RCC 7860 (cell line): ENCODE measurements around the gene FNBP1L.

Experiments
- DNase-seq: peaks from one replicate; pipeline ENCODE4 v3.0.0-alpha.2; 2015; ENCODE audit warnings: low spot score
- FAIRE-seq: peaks from 2 replicates; lab custom pipeline; 2012; peaks lifted over from hg19 to GRCh38; lab: Jason Lieb, UNC

Gene FNBP1L

GRCh38 chr1:93565496-93566206, 117.7 kb downstream of the FNBP1L start:
- FAIRE-seq (no peak), DNase-seq (no peak)

- FAIRE-seq (no peak), DNase-seq (no peak)
These were observed 118.3 kb downstream of the FNBP1L start for GRCh38 chr1:93566227-93566626.

- DNase-seq (peak; percentile 51), FAIRE-seq (no peak)
These were observed 119.5 kb downstream of the FNBP1L start for GRCh38 chr1:93567255-93567918.

- FAIRE-seq (no peak), DNase-seq (no peak)
These were observed 121.6 kb downstream of the FNBP1L start for GRCh38 chr1:93569489-93569888.

GRCh38 chr1:93571623-93572310, 123.8 kb downstream of the FNBP1L start:
- FAIRE-seq (no peak), DNase-seq (no peak)

- FAIRE-seq (no peak), DNase-seq (no peak)
These were observed 126.1 kb downstream of the FNBP1L start for GRCh38 chr1:93573940-93574469.

GRCh38 chr1:93574511-93574910, 126.6 kb downstream of the FNBP1L start:
- FAIRE-seq (no peak), DNase-seq (no peak)

GRCh38 chr1:93574991-93575390, 127.1 kb downstream of the FNBP1L start:
- FAIRE-seq (no peak), DNase-seq (no peak)

- DNase-seq = no peak
- FAIRE-seq = no peak
These were observed 127.8 kb downstream of the FNBP1L start for GRCh38 chr1:93575621-93576284.

- FAIRE-seq (no peak), DNase-seq (no peak)
These were observed 128.4 kb downstream of the FNBP1L start for GRCh38 chr1:93576346-93576745.

GRCh38 chr1:93576746-93577145, 128.8 kb downstream of the FNBP1L start:
- FAIRE-seq = no peak

GRCh38 chr1:93577536-93578432, 129.9 kb downstream of the FNBP1L start:
- FAIRE-seq (no peak), DNase-seq (no peak)

More at GRCh38 chr1:93576746-93577145, 128.8 kb downstream of the FNBP1L start:
- no peak for DNase-seq

- DNase-seq (no peak), FAIRE-seq (no peak)
These were observed 130.5 kb downstream of the FNBP1L start for GRCh38 chr1:93578433-93578830.

GRCh38 chr1:93578911-93579825, 131.2 kb downstream of the FNBP1L start:
- FAIRE-seq (no peak), DNase-seq (no peak)

- DNase-seq = no peak
- no peak for FAIRE-seq
These were observed 132.0 kb downstream of the FNBP1L start for GRCh38 chr1:93579891-93580290.

GRCh38 chr1:93581917-93582850, 134.3 kb downstream of the FNBP1L start:
- no peak for FAIRE-seq
- no peak for DNase-seq

GRCh38 chr1:93584261-93585003, 136.5 kb downstream of the FNBP1L start:
- FAIRE-seq = no peak
- no peak for DNase-seq
